SK-N-MC (cell line): ENCODE measurements around the gene PIH1D1.

Experiments used
- EZH2 ChIP-seq: fragments of 200-600 bp; sonication (generic); IDR thresholded peaks from one replicate; pipeline ENCODE4 v1.6.1; 2017; ENCODE audit warnings: antibody characterized with exemption
- POLR2AphosphoS5 ChIP-seq: IDR thresholded peaks from 2 replicates; pipeline ENCODE4 v1.6.1; 2012; ENCODE audit warnings: mild to moderate bottlenecking, low read depth, low read length, borderline replicate concordance

DNA sequence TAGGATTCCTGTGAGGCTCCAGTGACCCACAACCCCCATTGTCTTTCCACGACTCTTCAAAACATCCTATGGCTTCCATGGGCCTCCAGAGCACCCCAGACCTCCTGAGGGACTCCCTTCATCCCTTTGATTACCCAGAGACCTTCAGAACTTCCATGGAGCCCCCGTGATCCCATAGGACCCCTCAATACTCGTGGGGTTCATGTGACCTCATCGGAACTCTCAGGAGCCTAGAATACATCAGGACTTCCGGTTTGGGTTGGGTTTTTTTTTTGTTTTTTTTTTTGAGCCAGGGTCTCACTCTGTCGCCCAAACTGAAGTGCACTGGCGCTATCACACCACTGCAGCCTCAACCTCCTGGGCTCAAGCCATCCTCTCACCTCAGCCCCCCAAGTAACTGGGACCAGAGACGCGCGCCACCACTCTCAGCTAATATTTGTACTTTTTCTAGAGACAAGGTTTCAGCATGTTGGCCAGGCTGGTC lies 2.2 kb upstream of the PIH1D1 start:
- TF ChIP-seq EZH2, result no peak
- TF ChIP-seq POLR2AphosphoS5, result no peak
